ENCODE results near the gene MYL6.

The MYL6 gene

DNA sequence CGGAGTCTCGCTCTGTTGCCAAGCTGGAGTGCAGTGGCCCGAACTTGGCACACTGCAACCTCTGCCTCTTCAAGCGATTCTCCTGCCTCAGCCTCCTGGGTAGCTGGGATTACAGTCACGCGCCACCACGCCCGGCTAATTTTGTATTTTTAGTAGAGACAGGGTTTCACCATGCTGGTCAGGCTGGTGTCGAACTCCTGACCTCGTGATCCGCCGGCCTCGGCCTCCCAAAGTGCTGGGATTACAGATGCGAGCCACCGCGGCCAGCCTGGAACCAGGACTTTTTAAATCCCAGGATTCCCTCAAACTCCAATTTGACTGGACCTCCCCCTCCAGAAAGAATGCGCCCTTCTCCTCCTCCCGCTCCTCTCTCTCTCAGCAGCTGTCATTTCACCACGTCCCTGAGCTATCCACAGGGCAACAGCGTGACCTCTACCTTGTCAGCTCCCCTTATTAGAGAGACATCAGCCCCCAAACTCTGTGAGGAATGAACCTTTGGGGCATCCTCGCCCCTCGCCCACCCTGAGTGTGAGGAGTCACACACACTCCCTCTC lies 28.1 kb upstream of the MYL6 start:
- in situ Hi-C loops (cut with MboI; ENCODE audit: low pct_unique_long_range_greater_than_20kb, low sequenced_read_pairs, unreplicated experiment): no loop called here
- TF ChIP-seq, protein P1, sequence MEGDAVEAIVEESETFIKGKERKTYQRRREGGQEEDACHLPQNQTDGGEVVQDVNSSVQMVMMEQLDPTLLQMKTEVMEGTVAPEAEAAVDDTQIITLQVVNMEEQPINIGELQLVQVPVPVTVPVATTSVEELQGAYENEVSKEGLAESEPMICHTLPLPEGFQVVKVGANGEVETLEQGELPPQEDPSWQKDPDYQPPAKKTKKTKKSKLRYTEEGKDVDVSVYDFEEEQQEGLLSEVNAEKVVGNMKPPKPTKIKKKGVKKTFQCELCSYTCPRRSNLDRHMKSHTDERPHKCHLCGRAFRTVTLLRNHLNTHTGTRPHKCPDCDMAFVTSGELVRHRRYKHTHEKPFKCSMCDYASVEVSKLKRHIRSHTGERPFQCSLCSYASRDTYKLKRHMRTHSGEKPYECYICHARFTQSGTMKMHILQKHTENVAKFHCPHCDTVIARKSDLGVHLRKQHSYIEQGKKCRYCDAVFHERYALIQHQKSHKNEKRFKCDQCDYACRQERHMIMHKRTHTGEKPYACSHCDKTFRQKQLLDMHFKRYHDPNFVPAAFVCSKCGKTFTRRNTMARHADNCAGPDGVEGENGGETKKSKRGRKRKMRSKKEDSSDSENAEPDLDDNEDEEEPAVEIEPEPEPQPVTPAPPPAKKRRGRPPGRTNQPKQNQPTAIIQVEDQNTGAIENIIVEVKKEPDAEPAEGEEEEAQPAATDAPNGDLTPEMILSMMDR (IDR thresholded peaks at IDR 0.05; ENCODE audit: extremely low read depth, insufficient read depth, missing control alignments): no peak
- DNase-seq (ENCODE audit: low spot score): no peak

DNA sequence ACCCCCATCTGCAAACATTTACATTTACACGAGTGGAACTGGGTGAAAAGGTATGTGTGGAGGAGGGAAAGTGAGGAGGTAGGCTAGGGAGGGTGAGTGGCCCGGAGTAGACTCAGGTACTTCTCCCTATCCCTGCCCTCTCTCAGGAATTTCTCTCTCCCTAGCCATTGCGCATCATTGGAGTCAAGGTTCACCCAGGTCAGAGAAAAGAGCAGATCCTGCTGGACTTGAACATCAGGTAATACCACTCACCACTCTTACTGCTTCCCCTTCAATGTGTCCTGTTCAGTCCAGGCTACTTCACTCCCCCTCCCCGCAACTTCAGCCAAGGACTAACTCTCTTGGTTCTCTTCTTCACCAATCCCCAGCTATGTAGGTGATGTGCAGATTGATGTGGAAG lies 27.3 kb upstream of the MYL6 start:
- no peak for DNase-seq (ENCODE audit: low spot score)
- in situ Hi-C loops (cut with MboI; ENCODE audit: low pct_unique_long_range_greater_than_20kb, low sequenced_read_pairs, unreplicated experiment): no loop called here
- TF ChIP-seq, protein P1 (IDR thresholded peaks at IDR 0.05; ENCODE audit: extremely low read depth, insufficient read depth, missing control alignments): no peak

DNA sequence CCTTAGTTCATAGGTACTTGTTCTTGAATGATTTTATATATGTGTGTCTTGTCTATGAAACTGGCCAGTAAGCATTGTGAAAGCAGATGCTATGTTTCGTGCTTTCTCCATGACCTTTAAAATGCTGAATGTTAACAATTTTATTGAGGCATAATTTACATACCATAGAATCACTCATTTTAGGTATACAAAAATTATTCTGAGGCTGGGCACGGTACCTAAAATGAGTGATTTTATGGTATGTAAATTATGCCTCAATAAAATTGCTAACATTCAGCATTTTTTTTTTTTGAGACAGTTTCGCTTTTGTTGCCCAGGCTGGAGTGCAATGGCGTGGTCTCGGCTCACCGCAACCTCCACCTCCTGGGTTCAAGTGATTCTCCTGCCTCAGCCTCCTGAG lies 23.3 kb upstream of the MYL6 start:
- TF ChIP-seq, protein P1 (IDR thresholded peaks at IDR 0.05; ENCODE audit: extremely low read depth, insufficient read depth, missing control alignments): no peak
- DNase-seq (ENCODE audit: low spot score): no peak
- in situ Hi-C loops (cut with MboI; ENCODE audit: low pct_unique_long_range_greater_than_20kb, low sequenced_read_pairs, unreplicated experiment): no loop called here

DNA sequence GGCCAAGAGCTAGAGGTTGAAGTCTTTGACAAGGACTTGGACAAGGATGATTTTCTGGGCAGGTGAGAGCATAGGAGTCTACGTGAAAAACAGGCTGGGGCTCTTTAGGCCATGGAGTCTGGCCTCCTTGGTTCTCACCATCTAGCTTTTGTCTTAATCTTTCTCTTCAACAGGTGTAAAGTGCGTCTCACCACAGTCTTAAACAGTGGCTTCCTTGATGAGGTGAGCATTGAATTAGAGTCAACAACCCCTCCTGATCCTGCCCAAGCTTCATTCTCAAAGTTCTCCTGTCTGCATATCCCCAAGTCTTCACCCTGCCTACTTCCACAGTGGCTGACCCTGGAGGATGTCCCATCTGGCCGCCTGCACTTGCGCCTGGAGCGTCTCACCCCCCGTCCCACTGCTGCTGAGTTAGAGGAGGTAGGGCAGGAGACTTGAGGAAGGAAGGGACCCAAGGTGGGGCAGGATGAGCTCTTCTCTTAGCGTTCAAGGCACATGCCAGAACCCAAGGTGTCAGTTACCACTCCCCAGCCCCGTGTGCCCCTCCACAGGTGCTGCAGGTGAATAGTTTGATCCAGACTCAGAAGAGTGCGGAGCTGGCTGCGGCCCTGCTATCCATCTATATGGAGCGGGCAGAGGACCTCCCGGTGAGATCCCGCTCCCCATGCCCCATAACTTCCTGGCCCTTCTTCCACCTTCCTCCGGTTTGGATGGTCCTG lies 20.1 kb upstream of the MYL6 start:
- DNase-seq (ENCODE audit: low spot score): no peak
- TF ChIP-seq, protein P1 (IDR thresholded peaks at IDR 0.05; ENCODE audit: extremely low read depth, insufficient read depth, missing control alignments): no peak
- in situ Hi-C loops (cut with MboI; ENCODE audit: low pct_unique_long_range_greater_than_20kb, low sequenced_read_pairs, unreplicated experiment): no loop called here

DNA sequence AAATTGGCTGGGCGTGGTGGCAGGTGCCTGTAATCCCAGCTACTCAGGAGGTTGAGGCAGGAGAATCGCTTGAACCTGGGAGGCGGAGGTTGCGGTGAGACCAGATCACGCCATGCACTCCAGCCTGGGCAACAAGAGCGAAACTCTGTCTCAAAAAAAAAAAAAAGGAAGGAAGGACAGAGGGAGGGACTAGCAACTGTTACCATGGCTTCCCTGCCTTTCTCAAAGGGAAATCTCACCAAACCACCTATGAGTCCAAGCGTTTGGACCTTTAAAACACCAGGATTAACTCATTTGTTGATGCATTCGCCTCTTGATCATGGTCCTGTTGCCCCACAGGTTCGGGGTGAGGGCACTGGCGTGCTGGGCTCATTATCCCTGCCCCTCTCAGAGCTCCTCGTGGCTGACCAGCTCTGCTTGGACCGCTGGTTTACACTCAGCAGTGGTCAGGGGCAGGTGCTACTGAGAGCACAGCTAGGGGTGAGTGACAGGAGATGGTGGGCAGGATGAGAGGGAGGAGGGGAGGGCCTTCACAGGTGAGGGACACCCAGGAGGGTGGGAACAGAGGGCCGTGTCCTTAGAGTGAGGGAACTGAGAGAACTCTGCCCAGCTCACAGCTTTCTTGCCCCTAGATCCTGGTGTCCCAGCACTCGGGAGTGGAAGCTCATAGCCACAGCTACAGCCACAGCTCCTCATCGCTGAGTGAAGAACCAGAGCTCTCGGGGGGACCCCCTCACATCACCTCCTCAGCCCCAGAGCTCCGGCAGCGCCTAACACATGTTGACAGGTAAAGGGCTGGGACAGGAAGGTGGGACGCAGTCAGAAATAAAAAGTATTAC lies 16.0 kb upstream of the MYL6 start:
- no peak for DNase-seq (ENCODE audit: low spot score)
- in situ Hi-C loops (cut with MboI; ENCODE audit: low pct_unique_long_range_greater_than_20kb, low sequenced_read_pairs, unreplicated experiment): no loop called here
- TF ChIP-seq, protein P1 (IDR thresholded peaks at IDR 0.05; ENCODE audit: extremely low read depth, insufficient read depth, missing control alignments): no peak

DNA sequence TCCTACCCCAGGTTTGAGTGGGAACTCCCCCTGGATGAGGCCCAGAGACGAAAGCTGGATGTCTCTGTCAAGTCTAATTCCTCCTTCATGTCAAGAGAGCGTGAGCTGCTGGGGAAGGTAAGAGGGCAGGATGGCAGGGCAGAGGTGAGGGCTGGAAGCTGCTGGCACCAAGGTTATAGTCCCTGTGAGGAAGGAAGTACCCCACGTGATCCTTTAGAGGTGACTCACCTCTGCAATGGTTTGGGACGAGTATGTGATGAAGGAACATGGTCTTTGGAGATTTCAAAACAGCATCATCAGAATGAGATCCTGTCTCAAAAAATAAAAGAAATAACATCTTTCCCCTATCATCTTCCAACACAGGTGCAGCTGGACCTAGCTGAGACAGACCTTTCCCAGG lies 14.9 kb upstream of the MYL6 start:
- in situ Hi-C loops (cut with MboI; ENCODE audit: low pct_unique_long_range_greater_than_20kb, low sequenced_read_pairs, unreplicated experiment): no loop called here
- TF ChIP-seq, protein P1 (IDR thresholded peaks at IDR 0.05; ENCODE audit: extremely low read depth, insufficient read depth, missing control alignments): no peak
- DNase-seq (ENCODE audit: low spot score): no peak
